Measurements from ENCODE around the gene TPRG1L. TPM values are rescaled to one million over a fixed set of nuclear protein-coding genes. Genes with fewer than 3 reads are reported as not detected.
"Not testable (repeated sequence)": the region's sequence is repeated elsewhere in the genome, so short reads cannot be mapped to it uniquely, and the experiment has no call there.

TPRG1L gene
- total RNA-seq, 1 donor from 2014 or later = 16.5 TPM

DNA sequence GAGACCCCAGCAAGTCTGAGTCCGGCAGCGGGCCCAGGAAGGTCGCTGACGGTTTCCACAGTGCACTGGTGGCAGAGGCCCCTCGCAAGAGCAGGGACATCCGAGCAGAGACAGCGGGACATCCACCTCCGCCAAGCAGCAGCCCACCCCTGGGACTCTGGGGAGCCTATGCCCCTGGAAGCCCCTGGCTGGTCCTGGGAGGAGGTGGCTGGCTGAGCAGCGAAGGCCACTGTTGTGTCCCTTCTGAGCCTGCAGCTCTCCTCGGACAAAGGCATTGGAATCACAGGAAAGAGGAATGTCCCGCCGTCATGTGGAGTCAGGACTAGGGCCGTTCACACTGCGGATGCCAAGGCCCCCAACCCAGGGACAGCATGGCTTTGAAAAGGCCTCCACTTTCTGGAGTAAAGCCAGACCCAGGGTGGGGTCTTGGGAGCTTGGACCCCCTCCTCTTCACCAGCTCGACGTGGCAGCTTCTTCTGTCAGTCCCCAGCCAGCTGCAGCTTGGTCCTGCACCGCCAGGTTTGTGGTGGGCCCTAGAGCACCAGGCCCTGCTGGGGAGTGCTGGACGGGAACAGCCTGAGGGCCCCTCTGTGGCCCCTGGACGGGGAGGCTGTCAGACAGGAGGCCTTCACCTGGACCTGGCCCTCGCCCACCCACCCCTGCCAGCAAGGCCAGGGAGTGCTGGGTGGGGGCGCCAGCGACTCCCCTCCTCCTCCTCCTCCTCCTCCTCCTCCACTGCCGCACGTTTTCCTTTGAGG is 14.9 kb upstream of the TPRG1L start:
- no peak for DNase-seq

DNA sequence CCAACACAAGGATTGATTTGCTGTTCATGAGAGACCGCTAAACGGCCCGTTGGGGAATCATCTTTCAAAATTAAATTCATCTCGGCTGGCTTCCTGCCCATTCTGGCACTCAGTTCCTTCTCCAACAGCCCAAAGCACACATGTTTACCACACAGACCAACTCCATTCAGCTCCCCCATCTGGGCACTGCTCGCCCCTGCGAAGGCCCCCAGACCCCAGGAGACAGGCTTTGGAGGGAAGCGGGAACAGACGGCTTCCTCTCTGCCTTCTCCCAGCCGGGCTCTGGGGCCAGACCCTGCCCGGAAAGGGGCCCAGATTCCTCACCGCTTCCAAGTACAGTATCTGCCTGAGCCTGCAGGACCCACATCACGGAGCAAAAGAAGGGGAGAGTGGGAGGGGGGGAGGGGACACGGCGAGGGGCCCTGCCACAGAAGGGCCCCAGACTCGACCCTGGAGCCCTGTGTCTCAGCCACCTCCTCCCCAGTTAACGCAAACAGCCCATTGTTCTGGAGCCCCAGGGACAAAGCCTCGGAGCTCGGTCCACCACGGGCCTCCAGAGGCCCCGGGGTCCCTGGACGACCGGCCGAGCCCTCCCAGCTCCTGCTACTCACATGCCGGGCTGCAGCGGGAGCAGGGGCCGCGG is 14.2 kb upstream of the TPRG1L start:
- DNase-seq = peak; percentile 95

DNA sequence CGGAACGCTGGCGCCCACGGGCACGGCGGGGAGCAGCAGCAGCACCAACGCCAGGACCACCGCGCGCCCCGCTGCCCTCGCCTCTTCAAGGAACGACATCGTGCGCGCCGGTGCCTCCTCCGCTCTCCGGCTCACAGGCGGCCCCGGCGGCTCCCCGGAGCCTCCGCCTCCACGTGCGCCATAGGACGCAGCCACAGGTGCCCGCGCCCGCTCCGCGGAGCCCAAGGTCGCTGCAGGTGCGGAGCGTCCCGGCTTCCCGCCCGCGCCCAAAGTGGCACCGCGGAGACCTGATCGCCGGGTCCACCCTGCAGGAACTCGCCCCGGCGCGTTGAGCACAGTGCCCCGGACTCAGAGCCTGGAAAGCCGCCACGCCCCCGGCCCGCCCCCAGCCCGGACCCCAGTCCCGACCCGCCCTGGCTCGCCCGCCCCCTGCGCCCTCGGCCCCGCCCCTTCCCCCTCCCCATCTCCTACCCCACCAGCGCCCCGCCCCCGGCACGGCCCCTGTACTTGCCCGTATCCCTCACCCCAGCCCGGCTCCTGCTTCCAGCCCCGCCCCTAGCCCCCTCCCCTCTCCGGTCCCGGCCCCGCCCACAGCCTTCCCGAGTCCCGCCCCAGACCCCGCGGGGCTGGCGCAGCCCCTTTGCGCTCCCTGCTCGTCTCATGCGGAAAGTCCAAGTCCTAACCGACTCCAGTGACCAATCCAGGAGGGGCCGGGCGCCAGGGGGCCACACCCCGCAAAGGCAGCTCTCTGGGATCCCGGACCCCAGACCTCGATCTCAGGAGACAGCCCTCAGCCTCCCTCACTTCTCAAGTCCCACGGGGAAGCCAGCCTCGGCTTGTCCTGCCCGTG is 13.4 kb upstream of the TPRG1L start, which contains the start of gene MEGF6:
TSS of gene MEGF6 (minus strand) at position 339 of the 850 bp plus-strand sequence. CDS start at position 99, 240 bp downstream.
- DNase-seq = peak; percentile 81

DNA sequence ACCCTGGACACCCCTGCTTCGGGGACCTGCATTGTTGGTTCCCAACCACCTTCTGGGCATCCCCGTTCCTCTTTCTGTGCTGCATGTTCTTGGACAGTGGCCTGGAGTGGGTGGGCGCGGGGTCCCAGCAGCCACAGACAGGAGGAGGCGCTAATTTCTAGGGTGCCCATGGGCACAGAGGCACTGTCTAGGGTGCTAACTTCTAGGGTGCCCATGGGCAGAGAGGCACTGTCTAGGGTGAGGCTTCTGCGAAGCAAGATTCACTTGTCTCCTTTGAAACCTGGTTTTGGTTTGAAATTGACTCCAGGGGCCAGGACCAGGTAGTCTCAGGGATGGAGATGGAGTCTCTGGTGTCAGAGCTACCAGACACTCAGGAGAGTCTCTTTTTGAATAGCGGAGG is 12.7 kb upstream of the TPRG1L start:
- DNase-seq = no peak

DNA sequence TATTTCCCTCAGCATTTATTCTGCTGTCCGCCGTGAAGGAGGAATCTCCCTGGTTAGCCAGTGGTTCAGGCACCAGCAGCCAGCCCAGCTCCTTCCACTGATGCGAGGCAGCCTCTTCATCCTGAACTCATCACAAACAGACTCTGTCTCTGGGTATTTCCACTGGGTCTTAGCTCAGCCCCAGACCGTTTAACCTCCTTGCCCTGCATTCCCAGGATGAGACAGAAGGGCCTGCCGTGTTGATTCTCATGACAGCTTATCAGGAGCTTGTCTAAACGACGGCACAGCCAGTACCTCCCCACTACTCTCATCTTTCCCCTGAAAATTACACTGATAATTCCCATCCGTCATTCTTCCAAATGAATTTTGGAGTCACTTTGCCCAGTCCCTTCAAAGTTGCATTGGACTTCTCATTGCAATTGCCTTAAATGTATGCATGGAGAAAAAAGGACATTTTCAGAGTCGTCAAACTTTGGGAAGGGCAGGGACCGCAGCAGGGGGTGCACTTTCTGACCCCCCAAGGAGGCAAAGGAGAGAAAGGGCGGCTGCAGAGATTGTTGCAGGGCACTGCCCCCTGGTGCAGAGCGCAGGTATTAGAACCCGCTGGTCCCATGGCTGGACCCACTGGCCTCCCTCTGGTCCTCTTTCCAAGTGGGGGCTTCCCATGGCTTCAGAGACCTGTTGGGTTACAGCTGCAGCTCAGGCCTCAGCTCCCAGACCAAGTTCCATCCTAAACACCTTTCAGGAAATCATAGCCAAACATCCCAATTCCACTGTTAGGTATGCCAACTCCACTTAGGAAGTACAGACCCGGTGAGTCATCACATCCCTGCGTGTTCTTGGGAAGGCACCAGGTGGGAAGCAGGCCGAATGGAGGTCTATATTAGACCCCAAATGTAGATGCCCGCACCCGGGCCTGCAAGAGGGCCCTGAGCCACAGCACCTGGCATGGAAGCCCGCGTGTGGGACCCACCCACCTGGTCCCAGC is 9.8 kb upstream of the TPRG1L start:
- no peak for DNase-seq

DNA sequence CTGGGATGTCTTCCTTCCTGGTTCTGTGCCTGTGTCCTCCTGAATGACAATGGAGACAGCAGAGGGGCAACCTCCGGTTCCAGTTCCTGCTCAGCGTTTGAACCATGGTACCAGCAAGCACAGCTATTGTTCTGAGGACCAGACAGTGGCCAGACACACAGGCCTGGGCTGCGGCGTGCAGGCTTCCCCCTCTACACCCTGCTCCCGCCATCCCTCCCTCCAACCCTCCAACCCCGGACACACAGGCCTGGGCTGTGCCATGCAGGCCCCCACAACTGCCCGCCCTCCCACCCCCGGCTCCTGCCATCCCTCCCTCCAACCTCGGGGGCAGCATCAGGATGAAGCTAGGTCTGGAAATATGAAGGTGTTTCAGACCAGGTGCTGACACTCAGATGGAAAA is 8.0 kb upstream of the TPRG1L start:
- DNase-seq = no peak

DNA sequence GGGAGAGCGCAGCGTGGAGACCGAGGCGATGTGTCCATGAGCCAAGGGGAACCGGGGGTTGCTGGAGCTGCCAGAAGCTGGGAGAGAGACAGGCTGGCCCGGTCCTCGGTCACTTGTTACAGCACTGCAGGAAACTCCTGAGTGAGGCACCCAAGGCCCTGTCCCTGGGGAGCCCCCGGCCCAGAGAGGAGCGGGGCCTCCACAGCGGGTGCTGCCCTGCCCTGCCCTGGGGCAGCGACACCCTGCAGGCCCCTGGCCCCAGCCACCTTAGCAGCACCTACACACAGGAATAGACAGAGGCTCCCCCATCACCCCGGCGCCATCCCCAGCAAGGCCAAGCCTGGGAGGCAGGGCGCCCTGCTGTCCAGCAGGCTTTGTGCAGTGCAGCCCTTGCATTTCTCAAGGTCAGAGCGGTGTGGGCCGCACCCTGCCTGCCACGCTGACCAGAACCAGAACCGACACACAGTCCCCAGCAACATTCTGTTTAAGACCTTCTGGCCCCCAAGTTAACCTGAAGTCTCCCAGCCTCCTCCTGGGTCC is 6.9 kb upstream of the TPRG1L start:
- DNase-seq = no peak

DNA sequence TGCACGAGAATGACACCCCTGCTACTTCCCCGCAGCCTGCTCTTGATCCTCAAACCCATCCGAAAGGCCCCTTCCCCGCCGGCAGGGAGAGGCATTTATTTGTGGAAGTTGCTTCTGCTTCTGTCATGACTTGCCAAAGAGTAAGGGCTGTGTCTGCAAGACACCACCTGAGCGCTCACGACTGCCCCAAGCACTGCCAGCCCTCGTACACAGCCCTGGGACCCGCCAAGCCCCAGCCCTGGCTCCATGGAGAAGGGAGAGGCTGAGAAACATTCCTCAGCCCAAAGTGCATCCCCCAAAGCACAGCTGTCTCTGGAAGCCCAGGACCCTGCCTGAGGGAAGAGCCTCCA is 6.3 kb upstream of the TPRG1L start:
- DNase-seq = no peak

DNA sequence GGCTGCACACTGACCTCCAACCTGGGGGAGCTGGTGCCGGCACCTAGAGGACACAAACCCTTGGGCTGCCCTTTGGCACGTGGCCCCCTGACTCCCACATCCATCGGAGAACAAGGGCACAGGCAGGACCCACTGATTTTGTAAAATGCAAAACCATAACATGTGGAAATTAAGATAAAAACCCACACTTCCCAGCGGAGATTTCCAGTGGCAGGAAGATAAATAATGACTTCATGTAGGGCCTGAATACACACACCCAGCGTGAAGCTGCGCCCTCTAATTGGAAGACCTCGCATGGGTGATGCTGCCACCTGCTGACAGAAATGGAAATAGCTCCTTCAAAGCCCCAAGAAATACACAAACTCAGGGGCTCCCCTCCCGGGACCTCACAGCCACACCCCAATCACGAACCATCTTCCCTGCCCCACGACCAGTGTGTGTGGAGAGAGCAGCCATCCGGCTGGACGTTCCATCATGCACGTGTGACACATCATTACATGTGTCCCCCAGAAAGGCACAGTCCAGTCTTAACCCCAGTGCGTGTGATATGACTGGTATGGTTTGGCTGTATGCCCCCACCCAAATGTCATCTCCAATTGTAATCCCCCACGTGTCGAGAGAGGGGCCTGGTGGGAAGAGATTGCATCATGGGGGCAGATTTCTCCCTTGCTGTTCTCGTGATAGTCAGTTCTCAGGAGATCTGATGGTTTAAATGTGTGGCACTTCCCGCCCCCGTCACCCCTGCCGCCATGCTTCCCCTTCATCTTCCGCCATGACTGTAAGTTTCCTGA is 5.7 kb upstream of the TPRG1L start:
- DNase-seq = peak; percentile 82

DNA sequence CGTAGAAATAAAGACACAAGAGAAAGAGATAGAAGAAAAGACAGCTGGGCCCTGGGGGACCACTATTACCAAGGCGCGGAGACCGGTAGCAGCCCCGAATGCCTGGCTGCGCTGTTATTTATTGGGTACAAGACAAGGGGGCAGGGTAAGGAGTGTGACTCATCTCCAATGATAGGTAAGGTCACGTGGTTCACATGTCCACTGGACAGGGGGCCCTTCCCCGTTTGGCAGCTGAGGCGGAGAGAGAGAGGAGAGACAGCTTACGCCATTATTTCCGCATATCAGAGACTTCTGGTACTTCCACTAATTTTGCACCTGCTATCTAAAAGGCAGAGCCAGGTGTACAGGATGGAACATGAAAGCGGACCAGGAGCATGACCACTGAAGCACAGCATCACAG is 4.1 kb upstream of the TPRG1L start:
- DNase-seq = no peak

DNA sequence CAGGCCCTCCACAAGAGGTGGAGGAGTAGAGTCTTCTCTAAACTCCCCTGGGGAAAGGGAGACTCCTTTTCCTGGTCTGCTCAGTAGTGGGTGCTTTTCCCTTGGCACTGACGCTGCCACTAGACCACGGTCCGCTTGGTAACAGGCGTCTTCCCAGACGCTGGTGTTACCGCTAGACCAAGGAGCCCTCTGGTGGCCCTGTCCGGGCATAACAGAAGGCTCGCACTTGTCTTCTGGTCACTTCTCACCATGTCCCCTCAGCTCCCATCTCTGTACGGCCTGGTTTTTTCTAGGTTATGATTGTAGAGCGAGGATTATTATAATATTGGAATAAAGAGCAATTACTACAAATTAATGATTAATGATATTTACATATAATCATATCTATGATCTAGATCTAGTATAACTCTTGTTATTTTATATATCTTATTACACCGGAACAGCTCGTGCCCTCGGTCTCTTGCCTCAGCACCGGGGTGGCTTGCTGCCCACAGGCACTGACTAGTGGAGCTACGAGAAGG is 3.6 kb upstream of the TPRG1L start:
- not testable (repeated sequence) for DNase-seq

DNA sequence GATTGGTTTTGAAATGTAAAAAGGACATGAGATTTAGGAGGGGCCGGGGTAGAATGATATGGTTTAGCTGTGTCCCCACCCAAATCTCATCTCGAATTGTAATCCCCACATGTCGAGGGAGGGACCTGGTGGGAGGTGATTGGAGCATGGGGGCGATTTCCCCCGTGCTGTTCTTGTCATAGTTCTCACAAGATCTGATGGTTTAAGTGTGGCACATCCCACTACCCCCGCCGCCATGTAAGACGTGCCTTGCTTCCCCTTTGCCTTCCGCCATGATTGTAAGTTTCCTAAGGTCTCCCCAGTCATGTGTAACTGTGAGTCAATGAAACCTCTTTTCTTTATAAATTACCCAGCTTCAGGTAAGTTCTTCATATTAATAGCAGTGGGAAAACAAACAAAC is 2.7 kb upstream of the TPRG1L start:
- DNase-seq = not testable (repeated sequence)

DNA sequence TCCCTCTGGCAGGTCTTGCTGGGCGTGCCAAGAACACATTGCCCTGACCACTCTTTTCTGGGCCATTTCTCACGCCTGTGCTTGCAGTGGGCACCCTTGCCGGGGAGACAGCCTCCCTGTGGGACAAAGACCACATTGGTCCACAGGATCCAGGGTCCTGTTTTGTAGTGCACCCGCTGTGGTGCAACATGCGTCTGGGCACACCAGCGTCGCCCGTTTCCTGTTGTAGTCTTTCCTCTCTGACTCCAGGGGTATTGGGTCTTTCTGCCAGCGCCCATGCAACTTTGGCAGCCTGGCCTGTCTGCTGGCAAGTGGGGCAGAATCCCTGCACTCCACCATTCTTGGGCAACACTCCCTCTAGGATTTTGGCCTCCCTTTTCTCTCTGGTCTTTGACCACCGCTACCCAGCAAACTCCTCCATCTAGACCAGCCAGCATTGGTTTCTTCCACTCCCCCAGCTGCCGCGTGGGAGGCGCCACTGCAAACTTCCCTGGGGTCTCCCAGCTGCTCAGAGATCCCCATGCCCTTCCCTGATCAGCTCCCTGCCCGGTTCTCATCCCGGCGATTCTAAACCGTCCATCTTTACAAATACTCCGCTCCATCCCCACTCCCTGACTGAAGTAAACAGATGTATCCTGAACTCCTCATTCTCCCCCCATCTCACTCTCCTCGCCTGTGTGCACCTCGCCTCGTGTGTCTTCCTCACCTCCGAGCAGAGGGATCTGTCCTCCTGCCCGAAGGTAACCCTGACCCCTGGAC is 1.2 kb upstream of the TPRG1L start:
- DNase-seq = no peak

DNA sequence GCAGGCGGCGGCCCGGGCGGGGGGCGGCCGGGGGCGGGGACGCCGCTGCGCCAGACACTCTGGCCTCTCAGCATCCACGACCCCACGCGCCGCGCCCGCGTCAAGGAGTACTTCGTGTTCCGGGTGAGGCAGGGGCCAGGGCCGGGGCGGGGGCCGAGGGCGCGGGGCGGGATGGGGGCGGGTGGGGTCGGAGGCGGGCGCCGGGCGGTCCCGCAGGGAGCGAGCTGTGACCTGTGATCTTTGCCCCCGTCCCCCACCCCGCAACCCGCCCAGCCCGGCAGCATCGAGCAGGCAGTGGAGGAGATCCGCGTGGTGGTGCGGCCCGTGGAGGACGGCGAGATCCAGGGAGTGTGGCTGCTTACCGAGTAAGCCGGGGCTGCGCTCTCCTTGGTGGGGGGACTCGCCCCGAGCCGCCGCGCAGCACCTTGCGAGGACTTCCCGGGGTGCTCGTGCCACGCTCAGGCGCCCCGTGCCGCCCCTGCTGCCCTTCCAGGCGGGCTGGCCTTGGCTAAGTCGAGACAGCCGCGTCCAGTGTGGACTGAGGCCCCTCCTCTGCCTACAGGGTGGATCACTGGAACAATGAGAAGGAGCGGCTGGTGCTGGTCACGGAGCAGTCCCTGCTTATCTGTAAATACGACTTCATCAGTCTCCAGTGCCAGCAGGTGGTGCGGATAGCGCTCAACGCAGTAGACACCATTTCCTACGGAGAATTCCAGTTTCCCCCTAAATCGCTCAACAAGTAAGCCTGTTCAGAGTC is 514 bp downstream of the TPRG1L start:
- no peak for DNase-seq

DNA sequence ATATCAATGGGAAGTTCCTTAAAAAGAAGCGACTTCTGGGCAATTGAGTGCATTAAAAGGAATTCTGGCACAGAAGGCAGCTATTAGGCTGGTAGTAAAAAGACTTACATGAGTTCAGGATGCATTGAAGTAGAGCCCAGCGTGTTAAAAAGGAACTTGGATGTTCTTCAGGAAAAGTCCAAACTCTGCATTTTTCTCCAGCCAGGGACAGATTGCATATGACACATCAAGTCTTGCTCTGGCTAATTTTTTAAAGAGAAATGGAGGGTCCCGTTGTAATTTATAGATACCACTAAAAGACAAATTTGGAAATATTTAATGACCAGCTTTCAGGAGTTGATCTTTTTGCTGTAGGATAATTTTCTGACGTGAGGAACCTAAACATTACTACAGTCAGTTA is 1.2 kb downstream of the TPRG1L start:
- no peak for DNase-seq

DNA sequence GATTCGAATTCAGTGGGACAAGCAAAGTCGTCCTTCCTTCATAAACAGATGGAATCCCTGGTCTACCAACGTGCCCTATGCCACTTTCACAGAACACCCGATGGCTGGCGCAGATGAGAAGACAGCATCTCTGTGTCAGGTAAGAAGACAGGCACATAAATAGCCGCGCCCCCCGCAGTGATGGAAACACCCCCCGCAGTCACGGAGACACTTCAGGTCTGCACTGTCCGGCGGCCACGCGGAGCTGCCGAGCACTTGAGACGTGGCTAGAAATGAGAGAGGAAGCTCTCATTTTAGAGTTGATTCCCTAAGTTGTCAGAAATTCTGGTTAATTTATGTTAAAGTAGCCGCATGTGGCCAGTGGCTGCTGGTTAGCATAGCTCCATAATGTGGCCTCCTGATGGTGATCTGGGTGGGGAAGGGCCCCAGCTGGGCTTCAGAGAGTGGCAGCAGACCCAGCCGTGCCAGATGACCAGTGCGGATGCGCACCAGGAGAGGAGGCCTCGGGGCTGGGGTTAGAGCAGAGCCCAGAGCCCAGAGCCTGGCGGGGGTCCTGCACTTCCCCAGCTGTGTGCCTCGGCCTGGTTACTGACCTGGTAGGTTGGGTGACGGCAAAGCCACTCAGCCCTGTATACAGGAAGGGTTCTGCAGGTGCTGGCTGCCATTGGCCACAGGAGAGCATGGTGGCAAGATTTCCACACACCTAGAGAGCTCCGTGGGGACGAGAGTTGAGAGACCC is 2.9 kb downstream of the TPRG1L start:
- no peak for DNase-seq

DNA sequence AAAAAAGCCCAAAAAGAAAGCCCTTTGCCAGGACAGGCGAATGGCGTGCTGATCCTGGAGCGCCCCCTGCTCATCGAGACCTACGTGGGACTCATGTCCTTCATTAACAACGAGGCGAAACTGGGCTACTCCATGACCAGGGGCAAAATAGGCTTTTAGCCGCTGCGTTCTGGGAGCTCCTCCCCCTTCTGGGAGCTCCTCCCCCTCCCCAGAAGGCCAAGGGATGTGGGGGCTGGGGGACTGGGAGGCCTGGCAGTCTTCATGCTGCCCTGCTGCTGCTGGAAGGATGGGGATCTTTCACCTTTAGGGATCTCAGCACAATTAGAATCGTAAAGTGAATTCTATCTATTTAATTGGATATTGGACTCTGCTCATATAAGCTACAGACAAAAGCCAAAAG is 3.6 kb downstream of the TPRG1L start:
- DNase-seq = no peak

DNA sequence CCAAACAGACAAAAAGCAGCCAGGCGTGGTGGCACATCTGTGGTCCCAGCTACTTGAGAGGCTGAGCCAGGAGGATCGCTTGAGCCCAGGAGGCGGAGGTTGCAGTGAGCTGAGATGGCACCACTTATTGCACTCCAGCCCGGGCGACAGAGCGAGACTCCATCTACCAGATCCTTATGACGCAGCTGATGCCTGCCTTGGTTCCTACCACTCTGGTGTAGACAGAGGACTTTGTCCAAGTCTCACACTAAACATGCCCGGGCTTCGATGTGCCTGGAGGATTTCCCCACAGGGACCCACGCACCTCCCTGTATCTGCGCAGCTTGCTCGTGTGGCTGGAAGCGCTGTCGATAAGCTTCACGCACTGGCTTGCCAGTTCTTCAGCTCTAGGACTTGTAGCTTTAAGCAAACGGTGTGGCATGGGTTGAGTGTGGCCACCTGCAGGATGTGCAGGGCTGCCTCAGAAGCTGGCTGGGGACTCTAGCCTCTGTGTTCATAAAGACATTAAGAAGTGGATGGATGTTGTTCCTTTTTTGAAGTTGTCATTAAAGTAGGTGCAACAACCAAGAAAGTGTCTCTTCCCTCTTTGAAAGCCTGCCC is 4.8 kb downstream of the TPRG1L start:
- no peak for DNase-seq
